Measurements from ENCODE around the gene KRI1.
"Not testable (repeated sequence)": the region's sequence is repeated elsewhere in the genome, so short reads cannot be mapped to it uniquely, and the experiment has no call there.

The KRI1 gene

DNA sequence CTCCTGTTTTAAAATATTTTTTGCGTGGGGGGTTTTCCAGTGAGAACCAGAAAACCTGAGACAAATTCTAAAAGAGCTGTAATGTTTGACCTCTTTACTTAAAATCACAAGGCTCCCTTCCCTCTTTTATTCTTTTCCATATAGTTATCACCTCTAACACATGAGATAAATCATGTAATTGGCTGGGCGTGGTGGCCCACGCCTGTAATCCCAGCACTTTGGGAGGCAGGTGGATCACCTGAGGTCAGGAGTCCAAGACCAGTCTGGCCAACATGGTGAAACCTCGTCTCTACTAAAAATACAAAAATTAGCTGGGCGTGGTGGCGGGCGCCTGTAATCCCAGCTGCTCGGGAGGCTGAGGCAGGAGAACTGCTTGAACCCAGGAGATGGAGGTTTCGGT, 14.8 kb downstream of the KRI1 start:
- DNase-seq, result not testable (repeated sequence)

DNA sequence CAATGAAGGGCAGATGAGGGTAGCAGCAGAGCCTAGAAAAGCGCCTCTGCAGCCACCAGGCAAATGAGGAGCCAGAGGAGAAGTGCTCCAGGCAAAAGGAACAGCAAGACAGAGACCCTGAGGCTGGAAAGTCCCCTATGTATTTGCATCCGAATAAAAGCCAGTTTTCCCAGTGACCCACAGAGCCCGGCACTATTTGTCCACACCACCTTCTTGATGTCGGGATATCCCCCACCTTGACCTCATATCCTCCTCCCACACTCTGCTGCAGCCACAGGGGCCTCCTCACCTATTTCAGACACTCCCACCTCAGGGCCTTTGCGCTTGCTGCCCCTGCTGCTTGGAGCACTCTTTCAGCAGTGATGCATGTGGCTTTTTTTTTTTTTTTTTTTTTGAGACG, 15.5 kb downstream of the KRI1 start:
- no peak for DNase-seq

DNA sequence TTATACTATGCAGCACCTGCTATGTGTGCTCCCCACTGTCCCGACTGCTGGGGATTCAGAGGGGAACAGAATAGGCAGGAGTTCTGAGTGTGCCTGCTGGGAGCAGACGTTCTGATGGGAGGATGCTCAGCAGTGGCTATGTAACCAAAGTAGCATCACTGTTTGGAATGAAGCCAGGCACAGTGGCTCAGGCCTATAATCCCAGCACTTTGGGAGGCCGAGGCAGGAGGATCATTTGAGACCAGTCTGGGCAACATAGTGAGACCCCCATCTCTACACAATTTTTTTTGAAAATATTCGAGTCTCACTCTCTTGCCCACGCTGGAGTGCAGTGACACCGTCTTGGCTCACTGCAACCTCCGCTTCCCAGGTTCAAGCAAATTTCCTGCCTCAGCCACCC, 16.1 kb downstream of the KRI1 start:
- DNase-seq, result no peak

DNA sequence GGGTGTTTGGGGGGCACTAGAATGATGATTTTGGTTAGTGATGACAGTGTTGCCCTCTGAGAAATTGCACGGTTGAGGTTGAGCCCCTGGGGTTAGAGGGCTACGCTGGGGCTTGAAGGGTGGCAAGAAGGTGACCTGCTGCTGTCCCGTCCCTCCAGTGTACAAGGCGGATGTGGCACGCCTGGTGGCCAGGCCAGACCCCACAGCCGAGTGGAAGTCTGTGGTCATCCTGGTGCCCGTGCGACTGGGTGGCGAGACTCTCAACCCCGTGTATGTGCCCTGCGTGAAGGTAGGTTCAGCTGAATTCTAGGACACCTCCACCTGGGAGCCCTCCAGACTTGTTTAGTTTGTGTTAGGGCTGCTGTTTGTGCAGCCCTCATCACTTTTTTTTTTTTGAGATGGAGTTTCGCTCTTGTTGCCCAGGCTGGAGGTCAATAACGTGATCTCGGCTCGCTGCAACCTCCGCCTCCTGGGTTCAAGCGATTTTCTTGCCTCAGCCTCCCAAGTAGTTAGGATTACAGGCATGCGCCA, 17.0 kb downstream of the KRI1 start:
- no peak for DNase-seq

DNA sequence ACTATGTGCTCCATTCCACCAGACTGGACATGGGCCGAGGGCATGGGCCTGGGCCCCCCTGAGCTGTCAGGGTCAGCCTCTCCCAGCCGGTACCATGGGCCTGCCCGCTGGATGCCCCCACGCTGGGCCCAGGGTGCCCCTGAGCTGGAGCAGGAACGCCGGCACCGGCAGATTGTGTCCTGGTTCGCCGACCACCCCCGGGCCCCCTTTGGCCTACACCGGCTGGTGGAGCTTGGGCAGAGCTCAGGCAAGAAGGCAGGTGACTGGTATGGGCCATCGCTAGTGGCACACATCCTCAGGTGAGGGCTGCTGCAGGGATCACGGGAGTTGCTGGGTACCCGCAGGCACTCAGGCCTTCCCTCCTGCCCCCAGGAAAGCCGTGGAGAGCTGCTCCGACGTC, 19.0 kb downstream of the KRI1 start:
- DNase-seq, result no peak

DNA sequence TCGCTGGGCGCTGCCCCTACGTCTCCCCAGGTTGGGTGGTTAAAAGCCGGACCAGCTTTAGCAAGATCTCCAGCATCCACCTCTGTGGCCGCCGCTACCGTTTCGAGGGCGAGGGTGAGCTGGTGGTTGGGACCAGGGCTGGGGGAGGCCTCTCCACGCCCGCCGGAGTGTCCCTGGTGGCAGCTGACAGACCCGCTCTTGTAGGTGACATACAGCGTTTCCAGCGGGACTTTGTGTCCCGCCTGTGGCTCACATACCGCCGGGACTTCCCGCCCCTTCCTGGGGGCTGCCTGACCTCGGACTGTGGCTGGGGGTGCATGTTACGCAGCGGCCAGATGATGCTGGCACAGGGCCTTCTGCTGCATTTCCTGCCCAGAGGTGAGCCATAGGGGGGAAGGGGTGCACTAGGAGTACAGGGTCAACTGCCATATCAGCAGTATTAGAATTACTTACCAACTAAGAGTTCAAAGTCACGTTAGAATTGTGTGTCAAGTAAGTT, 21.0 kb downstream of the KRI1 start:
- DNase-seq, result no peak

DNA sequence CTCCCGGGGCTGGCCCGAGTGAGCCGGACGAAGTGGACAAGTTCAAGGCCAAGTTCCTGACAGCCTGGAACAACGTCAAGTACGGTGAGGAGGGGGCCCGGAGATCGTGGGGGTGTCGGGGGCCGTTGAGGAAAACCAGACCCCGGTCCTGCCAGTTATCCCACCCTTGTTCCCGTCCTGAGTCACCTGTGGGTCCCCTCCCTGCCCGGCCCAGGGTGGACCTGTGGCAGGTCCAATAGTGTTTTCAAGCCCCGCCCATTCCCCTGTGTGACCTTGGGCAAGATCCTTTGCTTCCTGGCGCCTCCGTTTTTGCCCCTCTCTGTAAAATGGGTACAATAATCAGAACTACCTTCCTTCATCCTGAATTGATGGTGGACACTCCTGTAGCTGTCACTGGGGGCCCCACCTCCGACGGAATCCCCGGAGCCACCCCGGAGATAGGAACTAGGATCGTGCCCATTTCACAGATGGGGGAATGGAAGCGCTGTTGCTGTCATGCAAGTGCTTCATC, 21.5 kb downstream of the KRI1 start:
- peak in 3 of 58 donors; percentile 15 to 34 (median 15) for DNase-seq

DNA sequence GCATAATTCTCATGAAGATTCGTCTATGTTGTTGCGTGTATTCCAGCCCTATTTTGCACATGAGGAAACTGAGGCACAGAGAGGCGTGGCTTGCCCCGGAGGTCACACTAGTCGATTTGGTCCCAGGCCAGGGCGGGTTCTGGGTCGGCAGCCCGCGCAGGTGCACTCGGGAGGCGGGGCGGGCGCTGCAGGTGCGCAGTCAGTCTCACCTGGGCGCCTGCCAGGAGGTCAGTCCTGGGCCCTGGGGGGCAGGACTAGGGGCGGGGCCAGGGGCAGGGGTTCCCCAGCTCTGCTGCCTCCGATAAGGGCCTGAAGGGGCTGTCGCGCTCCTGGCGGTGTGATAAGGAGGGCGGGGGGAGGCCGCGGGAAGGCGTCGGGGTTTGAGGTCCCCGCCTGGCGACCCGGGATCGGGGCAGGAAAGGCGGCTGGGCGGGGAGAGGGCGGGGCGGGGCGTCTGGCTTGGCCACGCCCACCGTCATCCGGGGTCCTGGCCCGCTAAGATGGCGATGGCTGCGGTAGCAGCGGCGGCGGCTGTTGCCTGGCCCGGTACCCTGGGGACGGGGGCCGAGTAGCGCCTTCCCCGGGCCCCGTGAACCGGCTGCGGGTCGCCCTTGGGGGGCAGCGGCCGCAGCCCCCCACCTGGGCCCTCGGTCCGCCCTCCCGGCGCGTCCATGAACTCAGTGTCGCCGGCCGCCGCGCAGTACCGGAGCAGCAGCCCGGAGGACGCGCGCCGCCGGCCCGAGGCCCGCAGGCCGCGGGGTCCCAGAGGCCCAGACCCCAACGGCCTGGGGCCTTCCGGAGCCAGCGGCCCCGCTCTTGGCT, 22.2 kb downstream of the KRI1 start, which contains the start of gene ATG4D:
Gene ATG4D, plus strand, starts transcription at position 485 of the 822 bp plus-strand sequence. Its CDS starts 187 bp downstream, at position 672.
- peak in 56 of 58 donors; percentile 9 to 84 (median 66) for DNase-seq

DNA sequence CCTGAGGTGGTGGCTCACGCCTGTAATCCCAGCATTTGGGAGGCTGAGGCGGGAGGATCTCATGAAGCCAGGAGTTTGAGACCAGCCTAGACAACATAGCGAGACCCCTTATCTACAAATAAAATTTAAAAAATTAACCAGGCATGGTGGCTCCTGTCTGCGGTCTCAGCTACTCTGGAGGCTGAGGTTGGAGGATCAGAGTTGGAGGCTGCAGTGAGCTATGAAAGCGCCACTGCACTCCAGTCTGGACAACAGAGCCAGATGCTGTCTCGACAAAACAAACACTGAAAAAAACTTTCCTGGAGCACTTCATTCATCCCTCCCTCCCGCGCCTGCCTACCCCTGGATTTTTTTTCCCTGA, 22.8 kb downstream of the KRI1 start:
- no peak for DNase-seq

DNA sequence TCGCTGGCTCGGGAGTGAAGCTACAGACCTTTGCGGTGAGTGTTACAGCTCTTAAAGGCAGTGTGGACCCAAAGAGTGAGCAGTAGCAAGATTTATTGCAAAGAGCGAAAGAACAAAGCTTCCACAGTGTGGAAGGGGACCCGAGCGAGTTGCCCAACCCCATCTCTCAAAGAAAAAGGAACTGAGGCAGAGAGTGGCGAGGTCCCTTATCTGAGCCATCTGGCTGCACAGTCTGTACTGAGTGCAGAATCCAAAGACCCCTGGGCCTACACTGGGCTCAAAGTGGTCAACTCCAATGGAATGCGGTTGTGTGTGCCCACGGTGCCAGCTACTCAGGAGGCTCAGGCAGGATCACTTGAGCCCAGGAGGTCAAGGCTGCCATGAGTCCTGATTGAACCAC, 26.8 kb downstream of the KRI1 start:
- DNase-seq, result not testable (repeated sequence)

DNA sequence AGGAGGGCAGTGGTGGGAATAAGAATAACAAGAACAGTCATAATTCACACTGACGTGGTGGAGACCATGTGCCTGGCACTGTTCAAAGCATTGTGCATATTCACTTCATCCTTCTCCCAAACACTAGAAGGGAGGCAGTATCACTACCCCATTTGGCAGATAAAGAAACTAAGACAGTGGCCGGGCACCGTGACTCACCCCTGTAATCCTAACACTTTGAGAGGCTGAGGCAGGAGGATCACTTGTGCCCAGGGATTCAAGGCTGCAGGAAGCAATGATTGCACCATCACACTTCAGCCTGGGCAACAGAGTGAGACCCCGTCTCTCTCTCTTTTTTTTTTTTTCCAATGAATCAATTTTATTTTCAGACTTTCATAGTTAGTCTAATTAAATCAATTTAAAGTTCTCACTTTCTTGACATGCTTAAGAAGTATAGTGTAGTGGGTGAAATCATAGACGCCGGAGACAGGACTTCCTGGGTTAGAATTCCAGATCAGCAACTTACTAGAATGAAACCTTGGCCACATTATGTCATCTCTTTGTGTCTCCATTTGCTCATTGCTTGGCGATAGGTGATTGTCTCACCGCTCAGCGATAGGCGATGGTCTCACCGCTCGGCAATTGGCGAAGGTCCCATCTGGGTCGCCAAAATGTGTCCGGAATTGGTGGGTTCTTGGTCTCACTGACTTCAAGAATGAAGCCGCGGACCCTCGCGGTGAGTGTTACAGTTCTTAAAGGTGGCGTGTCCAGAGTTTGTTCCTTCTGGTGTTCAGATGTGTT, 27.4 kb downstream of the KRI1 start:
- no peak for DNase-seq

DNA sequence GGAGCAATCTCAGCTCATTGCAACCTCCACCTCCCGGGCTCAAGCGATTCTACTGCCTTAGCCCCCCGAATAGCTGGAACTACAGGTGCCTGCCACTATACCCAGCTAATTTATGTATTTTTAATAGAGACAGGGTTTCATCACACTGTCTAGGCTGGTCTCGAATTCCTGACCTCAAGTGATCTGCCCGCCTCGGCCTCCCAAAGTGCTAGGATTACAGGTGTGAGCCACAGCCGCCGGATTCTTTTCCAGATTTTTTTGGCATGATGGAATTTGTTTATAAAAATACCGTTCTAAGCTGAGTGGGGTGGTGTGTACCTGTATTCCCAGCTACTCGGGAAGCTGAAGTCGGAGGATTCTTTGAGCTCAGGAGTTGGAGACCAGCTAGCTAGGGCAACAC, 28.1 kb downstream of the KRI1 start:
- no peak for DNase-seq

DNA sequence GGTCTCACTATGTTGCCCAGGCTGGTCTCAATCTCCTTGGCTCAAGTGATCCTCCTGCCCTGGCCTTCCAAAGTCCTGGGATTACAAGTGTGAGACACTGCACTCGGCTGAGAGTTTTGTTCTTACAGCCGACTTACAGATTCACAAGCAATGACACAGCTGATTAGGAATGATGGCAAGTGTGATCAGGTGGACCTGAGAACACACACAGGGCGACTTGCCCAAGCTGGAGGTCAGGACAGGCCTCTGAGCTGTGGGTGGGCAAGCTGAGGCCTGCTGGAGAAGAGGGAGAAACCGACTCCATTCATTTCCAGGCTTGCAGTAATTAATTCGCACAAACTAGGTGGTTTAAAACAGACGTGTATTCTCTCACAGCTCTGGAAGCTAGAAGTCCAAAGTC, 30.2 kb downstream of the KRI1 start:
- DNase-seq, result no peak

DNA sequence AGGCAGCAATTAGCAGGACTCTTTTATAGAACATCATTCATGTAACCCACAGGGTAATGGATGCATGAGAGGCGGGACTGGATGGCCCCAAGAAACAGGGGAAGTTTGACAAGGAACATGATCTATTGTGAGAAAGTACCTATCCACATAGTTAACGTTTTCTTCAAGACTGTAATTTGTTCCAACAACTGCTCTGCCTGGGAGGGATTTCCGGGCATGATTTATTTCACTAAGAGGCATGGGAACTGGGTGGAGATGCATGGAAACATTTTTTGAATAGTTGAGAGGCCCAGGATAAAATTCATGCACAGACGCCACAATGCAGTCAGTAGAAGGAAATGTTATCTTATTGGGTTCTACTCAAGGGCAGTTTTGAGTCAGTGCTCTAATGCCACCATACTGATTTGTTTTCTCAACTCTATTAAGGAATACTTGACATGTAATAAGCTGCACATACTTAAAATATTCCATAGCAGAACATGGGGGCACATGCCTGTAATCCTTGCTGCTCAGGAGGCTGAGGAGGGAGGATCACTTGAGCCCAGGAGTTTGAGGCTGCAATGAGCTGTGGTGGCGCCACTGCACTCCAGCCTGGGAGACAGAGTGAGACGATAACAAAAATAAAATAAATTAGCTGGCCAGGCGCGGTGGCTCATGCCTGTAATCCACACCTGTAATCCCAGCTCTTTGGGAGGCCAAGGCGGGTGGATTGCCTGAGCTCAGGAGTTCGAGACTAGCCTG, 32.0 kb downstream of the KRI1 start:
- no peak for DNase-seq

DNA sequence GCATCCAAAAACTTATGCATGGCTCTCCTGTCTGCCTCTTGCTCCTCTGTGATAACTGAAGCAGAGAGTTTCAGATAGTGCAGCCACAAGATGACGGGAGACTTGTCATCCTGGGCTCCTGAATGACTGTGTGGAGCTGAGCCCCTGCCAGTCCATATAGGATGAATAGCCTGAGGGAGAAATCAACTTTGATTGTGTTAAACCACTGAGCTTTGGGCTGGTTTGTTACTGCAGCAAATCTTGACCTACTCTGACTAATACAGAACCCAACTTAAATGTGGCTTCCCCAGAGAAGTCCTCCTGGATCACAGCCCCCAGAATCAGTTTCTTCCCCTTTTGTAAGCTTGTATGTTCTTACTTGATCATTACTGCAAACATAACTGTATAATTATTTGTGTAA, 33.4 kb downstream of the KRI1 start:
- DNase-seq, result no peak

DNA sequence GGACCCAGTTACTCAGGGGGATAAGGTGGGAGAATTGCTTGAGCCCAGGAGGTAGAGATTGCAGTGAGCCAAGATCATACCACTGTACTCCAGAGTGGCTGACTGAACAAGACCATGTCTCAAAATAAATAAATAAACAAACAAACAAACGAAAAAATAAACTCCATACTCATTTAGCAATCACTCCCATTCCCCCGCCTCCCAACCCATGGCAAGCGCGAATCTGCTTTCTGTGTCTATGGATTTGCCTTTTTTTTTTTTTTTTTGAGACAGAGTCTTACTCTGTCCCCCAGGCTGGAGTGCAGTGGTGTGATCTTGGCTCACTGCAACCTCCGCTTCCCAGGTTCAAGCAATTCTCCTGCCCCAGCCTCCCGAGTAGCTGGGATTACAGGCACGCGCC, 38.9 kb downstream of the KRI1 start:
- not testable (repeated sequence) for DNase-seq

DNA sequence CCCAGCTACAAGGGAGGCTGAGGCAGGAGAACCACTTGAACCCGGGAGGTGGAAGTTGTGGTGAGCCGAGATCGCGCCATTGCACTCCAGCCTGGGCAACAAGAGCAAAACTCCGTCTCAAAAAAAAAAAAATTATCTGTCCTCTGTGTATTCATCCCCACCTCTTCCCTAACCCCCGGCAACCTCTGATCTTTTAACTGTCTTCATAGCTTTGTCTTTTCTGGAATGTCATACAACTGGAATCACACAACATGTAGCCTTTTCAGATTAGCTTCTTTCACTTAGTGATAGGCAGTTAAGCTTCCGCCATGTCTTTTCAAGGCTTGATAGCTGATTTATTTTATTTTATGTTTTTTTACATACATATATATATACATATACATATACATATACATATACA, 40.2 kb downstream of the KRI1 start:
- no peak for DNase-seq

DNA sequence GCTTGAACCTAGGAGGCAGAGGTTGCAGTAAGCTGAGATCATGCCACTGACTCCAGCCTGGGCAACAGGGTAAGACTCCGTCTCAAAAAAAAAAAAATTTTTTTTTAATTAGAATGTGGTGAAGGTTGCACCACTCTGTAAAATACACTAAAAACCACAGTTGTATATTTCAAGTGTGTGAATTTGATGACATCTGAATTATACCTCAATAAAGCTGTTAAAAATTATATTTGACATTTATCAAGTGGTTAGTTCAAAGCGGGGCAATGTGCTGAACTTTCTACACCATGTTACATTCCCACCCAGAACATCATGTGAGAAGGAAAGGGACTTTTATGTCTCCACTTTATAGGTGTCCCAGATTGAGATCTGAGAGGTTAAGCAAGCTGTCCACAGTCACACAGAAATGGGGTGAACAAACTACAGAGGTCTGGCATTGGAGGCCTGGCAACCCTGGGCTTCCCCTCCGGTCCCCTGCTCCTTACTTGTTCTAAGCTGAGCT, 42.6 kb downstream of the KRI1 start:
- DNase-seq, result no peak

DNA sequence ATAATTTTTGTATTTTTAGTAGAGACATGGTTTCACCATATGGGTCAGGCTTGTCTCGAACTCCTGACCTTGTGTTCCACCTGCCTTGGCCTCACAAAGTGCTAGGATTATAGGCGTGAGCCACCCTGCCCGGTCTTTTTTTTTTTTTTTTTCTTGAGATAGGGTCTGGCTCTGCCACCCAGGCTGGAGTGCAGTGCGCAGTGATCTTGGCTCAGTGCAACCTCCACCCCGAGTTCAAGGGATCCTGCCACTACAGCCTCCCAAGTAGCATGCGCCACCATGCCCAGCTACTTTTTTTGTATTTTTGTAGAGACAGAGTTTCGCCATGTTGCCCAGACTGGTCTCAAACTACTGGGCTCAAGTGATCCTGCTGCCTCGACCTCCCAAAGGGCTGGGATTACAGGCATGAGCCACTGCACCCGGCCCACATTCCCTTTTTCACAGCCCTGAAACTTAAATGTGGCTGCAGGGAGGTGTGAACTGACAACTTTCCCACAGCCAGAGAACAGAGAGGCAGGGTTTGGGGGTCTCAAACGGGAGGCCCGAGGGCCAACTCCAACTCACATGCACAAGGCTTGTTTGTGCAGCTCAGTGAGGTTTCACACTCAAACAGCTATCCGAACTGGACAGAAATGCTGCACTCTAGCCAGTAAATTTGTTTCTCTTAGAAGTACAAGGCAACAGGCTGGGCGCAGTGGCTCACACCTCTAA, 44.2 kb downstream of the KRI1 start:
- DNase-seq, result no peak

DNA sequence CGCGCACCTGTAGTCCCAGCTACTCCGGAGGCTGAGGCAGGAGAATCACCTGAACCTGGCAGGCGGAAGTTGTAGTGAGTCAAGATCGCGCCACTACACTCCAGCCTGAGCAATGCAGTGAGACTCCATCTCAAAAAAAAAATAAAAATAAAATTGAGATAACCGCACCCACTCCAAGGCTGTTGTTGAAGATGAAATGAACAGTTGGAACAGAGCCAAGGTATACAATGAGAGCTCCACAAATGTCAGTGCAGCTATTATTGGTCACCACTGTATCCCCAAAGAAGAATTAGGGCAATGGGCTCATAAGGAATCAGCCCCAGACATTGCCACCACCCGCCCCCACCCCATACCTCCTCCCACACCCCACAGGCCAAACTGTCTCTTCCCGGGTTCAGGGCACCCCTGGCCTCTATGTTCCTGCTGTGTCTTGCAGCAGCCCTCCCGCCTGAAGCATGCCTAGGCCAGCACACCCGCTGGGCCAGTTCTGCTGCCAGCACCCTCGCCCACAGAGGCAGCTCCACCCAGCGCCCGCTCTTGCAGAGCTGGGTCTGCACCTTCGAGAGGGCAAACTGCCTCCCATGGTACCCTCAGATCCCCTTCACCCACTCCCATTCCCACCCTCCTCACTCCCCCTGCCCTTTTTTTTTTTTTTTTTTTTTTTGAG, 45.0 kb downstream of the KRI1 start:
- DNase-seq, result no peak
